Activated CD4-positive, alpha-beta T cell treated with anti-CD3 and anti-CD28 coated beads, Interleukin-2, amount 50 U/mL, for 48 hours (primary cell): ENCODE data around the gene DNAH11.
"Not testable (repeated sequence)": the region's sequence is repeated elsewhere in the genome, so short reads cannot be mapped to it uniquely, and the experiment has no call there.

Source experiments
- DNase-seq, 2 experiments: peaks; one replicate each; pipeline ENCODE4 v3.0.0-alpha.2; 2020

Gene DNAH11, protein sequence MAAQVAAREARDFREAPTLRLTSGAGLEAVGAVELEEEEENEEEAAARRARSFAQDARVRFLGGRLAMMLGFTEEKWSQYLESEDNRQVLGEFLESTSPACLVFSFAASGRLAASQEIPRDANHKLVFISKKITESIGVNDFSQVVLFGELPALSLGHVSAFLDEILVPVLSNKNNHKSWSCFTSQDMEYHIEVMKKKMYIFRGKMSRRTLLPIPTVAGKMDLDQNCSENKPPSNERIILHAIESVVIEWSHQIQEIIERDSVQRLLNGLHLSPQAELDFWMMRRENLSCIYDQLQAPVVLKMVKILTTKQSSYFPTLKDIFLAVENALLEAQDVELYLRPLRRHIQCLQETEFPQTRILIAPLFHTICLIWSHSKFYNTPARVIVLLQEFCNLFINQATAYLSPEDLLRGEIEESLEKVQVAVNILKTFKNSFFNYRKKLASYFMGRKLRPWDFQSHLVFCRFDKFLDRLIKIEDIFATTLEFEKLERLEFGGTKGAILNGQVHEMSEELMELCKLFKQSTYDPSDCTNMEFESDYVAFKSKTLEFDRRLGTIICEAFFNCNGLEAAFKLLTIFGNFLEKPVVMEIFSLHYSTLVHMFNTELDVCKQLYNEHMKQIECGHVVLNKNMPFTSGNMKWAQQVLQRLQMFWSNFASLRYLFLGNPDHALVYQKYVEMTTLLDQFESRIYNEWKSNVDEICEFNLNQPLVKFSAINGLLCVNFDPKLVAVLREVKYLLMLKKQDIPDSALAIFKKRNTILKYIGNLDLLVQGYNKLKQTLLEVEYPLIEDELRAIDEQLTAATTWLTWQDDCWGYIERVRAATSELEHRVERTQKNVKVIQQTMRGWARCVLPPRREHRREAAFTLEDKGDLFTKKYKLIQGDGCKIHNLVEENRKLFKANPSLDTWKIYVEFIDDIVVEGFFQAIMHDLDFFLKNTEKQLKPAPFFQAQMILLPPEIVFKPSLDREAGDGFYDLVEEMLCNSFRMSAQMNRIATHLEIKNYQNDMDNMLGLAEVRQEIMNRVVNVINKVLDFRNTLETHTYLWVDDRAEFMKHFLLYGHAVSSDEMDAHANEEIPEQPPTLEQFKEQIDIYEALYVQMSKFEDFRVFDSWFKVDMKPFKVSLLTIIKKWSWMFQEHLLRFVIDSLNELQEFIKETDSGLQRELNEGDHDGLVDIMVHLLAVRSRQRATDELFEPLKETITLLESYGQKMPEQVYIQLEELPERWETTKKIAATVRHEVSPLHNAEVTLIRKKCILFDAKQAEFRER (N-terminal part only)

DNA sequence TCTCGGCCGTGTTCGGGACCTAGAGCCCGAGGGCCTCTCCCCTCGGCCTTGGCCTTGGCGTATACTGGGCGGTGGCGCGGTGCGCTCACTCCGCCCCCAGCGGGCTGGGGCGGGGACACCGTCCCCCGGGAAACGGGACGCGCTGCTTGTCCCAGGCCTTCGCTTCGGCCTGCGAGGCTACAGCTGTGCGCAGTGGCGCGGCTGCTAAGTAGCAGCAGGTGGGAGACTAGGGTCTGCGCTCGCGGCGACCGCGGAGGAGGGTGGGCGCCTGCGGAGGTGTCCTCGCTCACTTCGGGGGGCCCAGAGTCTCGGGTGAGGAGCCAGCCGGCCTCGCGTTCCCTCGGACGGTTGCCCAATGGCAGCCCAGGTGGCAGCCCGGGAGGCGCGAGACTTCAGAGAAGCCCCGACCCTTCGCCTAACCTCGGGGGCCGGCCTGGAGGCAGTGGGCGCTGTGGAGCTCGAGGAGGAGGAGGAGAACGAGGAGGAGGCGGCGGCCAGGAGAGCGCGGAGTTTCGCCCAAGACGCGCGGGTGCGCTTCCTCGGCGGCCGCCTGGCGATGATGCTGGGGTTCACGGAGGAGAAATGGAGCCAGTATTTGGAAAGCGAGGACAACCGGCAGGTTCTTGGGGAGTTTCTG, at the start of gene DNAH11:
DNAH11 (plus strand) TSS at position 149 of the 637 bp plus-strand sequence; CDS start at position 356, 207 bp downstream.
- peak; percentile 25 to 44 for DNase-seq

DNA sequence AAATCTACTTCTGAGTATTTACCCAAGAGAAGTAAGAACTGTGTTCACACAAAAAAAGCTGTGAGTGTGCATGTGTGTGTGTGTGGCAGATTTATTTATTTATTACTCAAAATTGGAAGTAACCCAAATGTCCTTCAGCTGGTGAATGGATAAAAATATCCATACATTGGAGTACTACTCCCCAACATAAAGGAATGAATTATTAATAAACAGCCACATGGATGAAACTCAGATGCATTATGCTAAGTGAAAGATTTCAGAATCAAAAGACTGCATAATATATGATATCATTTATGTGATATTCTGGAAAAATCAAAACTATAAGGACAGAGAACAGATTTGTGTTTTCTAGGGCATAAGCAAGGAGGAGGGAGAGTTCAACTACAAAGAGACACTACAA, 47.1 kb upstream of the DNAH11 start:
- no peak for DNase-seq

DNA sequence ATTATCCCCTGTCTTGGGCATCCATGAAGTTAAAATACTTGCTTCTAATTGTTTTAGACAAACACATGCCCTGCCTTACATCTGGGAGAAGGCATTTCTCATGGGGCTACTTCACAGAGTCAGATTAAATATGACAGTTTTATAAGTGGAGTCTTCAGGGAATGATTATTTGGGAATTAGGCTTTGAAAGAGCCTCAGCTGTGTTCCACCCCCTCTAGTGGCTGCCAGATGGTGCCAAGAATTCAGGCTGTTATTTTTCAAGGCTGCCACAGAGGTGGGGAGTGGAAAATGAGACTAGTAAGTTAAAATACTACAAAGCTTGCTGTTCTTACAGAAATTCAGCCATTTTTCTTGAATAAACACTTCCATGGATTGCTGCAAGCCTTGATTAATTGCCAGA, 45.8 kb upstream of the DNAH11 start:
- DNase-seq: no peak

DNA sequence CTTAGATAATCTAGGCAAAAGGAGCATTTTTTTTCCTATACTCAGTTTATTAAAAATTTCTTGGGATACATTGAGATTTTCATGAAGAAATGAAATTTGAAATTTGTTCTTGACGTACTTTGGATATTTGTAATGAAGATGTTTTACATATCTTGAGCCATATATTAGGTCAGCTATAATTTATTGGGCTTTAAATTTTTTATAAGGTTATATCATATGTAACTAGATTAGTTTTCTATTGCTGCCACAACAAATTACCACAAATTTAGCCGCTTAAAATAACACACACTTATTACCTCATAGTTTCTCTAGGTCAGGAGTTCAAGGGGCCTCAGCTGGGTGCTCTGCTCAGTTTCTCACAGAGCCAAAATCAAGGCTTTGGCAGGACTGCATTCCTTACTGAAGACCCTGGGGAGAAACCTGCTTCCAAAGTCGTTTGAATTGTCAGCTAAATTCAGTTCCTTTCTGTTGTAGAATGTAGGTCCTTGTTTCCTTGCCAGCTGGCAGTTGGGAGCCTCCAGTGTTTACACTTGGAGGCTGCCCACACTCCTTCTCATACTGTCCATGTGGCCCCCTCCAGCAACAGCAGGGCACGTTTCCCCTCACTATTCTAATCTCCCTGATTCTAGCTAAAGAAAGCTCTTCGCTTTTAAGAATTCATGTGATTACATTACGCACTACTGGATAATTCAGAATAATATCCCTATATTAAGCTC, 42.6 kb upstream of the DNAH11 start:
- DNase-seq: no peak

DNA sequence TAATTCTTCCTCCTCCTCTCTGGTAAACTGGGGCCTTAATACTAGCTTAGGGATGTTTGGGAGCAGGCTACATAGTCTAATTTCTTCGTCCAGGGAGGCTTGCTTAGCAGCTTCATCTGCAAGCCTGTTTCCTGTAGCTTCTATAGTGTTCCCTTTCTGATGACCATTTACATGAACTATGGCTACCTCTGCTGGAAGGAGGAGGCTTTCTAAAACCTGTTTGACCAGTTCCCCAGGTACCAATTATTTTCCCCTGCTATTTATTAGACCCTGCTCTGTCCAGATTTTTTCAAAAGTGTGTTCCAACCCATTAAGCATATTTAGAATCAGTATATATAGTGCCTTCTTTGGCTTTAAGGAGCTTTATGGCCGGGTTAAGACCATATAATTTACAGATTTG, 38.8 kb upstream of the DNAH11 start:
- DNase-seq: no peak

DNA sequence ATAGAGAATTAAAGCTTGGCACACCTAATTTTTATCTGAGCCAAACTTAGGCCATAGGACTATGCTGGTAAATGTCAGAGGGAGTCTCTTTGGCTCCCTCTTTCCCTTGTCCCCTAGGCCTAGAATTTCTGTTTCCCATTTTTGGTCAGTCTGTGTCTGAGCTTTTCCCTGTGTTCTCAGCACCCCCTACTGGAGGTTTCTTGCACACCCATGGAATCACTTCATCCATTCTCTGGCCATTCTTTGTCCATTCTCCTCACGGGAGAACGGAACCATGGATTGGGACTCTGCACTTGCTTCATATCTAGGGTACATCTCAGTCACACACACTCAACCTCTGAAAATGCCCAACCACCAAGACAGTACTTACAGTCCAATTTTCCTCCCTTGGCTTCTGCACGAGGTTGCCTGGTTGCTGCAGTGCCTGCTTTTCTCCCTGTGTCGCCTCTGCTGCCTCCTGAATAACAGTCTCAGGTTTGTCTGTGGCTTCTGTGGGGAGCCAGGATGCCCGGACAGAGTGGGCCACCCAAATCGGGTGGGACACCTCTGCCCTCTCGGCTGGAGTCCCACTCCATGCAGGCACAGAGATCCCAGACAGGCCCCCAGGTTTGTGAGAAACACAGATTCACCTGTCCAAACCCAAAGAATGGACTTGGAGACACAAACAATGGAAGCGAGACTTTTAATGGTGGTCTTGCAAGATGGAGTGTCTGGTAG, 35.1 kb upstream of the DNAH11 start:
- DNase-seq: peak; percentile 31 to 47

DNA sequence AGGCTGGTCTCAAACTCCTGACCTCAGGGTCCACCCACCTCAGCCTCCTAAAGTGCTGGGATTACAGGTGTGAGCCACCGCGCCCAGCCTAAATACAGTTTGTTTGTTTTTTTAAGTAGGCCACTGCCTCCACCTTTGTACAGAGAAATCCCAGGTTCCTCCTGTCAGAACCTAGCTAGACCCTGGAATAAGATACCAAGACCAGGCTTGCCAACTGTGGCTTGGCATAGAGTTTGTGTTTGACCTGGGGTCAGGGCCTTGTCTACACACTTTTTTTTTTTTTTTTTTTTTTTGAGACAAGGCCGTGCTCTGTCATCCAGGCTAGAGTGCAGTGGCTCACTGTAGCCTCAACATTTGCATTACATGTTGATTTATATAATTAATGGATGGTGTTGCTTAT, 34.3 kb upstream of the DNAH11 start:
- DNase-seq: no peak

DNA sequence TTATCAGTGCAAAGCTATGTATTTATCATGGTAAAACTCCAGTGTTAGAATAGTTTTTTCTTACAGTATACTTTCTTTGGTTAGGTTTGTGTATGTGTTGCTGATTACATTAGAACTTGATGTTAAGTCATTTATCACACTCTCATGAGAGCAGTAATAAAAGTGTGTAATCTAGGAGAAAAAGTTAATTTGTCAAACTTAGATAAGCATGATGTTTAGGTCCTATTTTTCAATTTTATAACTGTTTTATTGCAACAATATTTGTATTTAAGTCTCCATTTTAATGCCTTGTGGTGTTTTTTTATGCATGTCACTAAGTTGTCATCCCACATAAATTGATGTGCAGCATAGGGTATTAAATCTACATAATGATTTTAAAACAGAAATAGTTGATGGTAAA, 28.8 kb upstream of the DNAH11 start:
- DNase-seq: no peak

DNA sequence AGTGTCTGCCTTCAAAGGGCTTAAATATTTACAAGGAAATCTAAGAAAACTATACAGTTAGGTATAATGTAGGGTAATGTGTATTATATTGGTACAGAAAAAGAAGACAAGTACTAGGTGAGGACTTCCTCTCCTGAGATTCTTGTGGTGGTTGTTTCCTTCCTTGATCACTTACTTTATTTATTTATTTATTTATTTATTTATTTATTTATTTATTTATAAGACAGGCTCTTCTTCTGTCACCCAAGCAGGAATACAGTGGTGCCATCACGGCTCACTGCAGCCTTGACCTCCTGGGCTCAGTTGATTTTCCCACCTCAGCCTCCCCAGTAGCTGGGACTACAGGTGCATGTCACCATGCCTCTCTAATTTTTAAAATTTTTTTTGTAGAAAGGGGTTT, 18.2 kb upstream of the DNAH11 start:
- DNase-seq: no peak

DNA sequence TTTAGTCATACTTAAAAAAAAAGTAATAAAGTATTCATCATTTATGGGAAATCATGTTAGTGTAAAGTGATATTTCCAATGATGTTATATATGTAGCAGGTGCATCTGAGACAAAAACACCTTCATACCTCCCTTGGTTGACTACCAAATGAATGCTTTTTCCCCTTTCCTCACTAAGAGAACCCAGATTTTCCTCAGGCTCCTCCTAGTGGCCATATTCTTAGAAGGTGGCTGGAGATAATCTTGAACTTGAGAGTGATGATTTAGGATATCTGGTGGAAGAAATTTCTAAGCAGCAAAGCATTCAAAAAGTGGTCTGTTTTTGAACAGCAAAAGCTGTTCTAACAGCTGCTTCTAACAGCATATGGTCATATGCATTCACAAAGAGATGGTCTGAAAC, 16.8 kb upstream of the DNAH11 start:
- DNase-seq: no peak

DNA sequence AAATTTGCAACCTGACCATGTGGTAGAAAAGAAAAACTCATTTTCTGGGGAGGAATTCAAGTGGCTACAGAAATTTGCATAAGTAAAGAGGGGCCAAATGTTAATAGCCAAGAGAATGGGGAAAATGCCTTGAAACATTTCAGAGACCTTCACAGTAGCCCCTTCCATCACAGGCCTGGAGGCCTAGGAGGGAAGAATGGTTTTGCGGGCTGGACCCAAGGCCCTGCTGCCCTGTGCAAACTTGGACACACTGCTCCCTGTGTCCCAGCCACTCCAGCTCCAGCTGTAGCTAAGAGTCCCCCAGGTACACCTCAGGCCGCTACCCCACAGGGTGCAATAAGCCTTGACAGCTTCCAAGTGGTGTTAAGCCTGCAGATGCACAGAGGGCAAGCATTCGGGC, 16.4 kb upstream of the DNAH11 start:
- no peak for DNase-seq

DNA sequence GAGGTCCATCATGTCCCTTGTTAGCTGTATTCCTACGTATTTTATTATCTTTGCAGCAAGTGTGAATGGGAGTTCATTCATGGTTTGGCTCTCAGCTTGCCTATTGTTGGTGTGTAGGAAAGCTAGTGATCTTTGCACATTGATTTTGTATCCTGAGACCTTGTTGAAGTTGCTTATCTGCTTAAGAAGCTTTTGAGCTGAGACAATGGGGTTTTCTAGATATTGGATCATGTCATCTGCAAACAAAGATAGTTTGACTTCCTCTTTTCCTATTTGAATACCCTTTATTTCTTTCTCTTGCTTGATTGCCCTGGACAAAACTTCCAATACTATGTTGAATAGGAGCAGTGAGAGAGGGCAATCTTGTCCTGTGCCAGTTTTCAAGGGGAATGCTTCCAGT, 10.4 kb upstream of the DNAH11 start:
- not testable (repeated sequence) for DNase-seq

DNA sequence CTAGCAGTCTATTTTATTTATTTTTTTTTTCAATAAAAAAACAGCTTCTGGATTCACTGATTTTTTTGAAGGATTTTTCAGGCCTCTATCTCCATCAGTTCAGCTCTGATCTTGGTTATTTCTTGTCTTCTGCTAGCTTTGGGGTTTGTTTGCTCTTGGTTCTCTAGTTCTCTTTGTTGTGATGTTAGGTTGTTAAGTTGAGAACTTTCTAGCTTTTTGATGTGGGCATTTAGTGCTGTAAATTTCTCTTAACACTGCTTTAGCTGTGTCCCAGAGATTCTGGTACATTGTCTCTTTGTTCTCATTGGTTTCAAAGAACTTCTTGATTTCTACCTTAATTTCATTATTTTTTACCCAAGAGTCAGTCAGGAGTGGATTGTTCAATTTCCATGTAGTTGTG, 9.2 kb upstream of the DNAH11 start:
- not testable (repeated sequence) for DNase-seq

DNA sequence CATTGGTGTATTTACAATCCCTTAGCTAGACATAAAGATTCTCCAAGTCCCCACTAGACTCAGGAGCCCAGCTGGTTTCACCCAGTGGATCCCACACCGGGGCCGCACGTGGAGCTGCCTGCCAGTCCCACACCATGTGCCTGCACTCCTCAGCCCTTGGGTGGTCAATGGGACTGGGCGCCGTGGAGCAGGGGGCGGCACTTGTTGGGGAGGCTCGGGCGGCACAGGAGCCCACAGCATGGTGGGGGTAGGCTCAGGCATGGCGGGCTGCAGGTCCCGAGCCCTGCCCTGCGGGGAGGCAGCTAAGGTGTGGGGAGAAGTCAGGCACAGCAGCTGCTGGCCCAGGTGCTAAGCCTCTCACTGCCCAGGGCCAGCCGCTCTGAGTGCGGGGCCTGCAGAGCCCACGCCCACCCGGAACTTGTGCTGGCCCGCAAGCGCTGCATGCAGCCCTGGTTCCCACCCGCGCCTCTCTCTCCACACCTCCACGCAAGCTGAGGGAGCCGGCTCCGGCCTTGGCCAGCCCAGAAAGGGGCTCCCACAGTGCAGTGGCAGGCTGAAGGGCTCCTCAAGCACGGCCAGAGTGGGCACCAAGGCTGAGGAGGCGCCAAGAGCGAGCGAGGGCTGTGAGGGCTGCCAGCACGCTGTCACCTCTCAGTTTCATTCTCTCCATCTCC, 6.3 kb upstream of the DNAH11 start:
- DNase-seq: not testable (repeated sequence)

DNA sequence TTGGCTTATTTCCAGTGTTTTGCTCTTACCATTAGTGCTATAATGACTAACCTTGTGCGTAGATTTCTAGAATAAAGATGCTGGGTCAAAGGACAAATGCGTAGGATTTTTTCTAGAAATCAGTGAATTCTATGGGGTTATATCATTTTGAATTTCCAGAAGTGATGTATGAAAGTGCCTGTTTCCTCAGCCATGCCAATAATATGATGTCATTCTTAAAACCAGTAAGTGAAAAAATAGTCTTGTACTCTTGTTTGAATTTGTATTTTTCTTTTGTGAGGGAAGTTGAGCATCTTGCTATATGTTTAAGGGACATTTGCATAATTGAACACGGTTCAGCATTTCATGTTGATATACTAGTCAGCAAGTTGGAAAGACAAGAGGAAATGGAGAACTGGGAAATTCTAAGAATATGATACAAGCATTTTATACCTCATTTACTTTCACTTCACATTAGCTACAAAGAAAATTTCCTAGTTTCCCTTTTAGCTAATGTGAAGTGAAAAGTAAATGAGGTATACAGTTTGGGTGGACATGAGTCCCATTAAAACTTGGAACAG, 3.8 kb upstream of the DNAH11 start:
- DNase-seq: no peak

DNA sequence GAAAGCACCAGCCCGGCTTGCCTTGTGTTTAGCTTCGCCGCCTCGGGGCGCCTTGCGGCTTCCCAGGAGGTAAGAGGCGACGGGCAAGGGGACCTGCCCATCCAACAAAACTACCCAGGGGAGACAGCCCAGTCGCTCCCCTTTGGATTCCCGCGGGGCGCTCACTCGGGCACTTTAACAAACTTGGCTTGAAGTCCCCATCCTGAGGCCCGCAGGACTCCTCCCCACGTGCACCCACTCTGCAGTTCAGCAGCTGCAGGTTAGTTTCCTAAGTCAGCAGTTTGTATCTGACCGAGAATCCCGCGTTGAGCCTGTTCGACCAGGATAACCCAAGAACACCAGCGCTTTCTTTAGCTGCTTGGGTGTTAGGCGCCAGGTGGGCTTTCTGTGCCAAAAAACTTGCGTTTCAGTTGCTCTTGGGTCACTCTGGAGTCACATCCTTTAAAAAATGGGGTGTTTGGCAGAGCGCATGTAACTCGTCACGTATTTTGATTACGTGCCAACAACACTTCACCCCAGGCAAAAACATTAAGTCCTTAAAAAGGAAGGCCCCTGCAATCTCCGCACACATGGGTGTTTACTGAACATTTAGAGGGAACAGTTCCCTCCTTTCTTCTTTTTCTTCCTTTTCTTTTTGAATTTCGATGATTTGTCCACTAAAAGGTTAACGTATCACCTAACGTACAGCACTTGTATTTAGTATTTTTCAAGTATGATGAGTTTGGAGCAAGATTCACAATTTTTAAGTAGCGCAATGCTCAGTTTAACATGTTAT, 876 bp downstream of the DNAH11 start:
- DNase-seq: peak; percentile 3 to 6

DNA sequence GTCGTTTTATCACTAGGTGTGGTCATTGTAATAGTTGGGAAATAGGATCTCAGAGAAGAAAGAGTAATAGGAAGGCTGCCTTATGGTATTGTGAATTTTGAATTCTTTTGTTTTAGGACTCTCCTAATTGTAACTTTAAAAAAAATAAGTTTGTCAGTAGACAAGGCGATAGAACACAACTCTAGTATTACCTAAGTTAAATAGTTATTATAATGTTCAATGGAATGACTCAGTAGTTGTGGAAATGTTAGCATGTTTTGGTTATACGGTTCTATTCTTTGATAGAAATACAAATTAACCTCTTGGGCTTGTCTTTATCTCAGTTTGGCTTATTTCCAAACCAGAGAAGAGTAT, 1.4 kb downstream of the DNAH11 start:
- no peak for DNase-seq

DNA sequence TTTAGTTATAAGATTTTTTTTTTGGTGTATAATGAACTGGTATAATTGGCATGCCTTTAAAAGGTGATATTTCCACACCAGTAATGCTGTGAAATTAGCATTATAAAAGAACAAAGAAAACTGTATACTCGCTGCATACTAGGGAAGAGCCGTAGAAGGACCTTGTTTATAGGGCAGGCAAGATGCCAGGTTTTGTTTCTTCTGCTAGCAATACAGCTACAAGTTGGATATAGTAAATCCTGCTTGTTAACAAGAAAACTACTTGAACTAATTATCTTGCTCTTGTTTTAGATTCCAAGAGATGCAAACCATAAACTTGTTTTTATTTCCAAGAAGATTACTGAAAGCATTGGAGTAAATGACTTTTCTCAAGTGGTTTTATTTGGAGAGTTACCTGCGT, 1.9 kb downstream of the DNAH11 start:
- no peak for DNase-seq

DNA sequence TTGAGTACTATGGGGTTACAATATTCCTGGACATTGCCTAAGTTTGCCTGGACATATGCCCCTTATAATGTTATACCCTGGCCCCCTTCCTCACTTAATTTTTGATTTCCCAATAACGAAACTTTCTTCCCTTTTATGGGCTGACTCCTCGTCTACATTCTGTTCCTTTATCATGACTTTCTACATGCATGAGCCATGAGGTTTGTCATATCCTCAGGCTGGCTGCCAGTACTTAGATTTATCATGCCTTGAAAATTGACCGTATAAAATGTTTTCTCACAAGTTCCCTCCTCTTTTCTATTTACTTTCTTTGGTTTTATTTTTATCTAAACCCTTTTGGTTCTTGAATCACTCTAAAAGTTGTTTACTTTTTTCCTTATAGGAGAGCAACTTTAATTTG, 4.7 kb downstream of the DNAH11 start:
- no peak for DNase-seq

DNA sequence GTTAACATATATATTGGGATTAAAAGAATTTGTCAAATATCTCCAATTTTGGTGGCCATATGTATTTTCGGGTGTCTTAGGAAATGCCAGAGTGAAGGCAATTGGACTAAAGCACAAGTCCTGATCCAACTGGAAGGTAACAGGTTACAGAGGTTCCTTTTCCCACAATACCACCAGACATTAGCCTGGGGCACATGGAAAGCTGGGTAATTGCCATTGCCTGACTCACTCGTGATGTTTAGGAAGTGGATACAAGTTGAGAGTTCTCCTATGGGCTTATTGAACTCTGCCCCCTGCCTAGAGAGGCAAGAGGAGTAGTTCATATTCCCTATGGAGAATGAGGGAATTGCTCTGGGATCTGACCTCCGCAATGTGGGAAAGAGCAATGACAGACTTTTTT, 5.7 kb downstream of the DNAH11 start:
- no peak for DNase-seq
